Hepatocyte (in vitro differentiated cells): ENCODE data around the gene SGPP2.

Source experiments
- CTCF ChIP-seq: fragments of 200-600 bp; sonication (generic); IDR thresholded peaks from 2 replicates; pipeline ENCODE4 v1.5.1; 2016; ENCODE audit warnings: antibody characterized with exemption, mild to moderate bottlenecking; ENCODE audit not compliant: poor library complexity
- EZH2 ChIP-seq: fragments of 200-600 bp; sonication (generic); IDR thresholded peaks from 2 replicates; pipeline ENCODE4 v1.6.1; 2016; ENCODE audit warnings: antibody characterized with exemption, mild to moderate bottlenecking, borderline replicate concordance

DNA sequence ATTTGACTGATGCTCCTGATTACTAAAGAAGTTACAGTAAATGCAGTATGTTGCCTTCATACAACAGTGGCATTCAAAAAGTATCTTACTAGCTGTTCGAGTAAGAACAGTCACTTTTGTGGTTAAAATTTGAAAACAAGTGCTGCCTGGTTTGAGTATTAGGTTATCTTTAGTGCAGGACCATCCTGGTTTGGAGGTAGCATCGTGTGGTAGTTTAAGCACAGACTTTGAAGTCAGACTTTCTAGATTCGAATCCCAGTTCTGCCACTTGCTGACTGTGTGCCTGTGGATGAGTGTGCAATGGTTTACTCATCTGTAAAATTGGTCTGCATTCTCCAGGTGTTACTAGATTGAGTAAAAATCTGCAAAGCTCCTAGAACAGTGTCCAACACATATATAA, 96.8 kb downstream of the SGPP2 start:
- TF ChIP-seq CTCF (no peak), EZH2 (no peak)
